Measurements from ENCODE around the gene PDE11A.
A peak's percentile ranks its signal among the peaks of the same experiment; 100 is the strongest.

Gene PDE11A

DNA sequence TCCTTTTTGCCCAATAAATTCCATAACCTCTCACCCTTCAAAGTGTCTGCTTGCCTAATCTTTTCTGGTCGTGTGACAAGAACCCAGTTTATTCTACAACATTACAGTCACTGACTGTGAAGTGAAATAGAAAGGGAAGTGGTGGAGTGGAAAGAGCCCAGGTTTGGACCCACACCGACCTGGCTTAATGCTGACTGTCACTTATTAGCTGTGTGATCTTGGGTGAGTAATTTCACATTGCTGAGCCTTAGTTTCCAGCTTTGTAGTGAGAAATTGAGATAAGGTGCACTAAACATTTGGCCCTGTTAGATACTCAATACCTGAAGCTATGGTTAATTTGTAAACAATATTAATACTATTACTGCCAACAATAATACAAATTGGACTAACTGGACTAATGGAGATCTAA, 388.9 kb downstream of the PDE11A start:
- no peak for DNase-seq

- DNase-seq = no peak
Observed at GRCh38 chr2:177682836-177683660, 389.5 kb downstream of the PDE11A start.

DNA sequence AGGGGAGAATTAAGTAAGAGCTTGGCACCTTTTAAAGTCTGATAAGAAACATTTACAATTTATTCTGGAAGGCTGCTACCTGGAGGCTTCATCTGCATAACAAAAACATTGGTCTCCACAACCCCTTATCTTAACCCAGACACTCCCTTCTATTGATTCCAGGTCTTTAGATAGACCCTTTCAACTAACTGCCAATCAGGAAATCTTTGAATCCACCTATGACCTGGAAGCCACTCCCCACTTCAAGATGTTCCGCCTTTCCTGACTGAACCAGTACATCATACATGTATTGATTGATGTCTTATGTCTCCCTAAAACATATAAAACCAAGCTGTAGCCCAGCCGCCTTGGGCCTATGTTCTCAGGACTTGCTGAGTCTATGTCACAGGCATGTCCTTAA, 390.6 kb downstream of the PDE11A start:
- DNase-seq = no peak

DNA sequence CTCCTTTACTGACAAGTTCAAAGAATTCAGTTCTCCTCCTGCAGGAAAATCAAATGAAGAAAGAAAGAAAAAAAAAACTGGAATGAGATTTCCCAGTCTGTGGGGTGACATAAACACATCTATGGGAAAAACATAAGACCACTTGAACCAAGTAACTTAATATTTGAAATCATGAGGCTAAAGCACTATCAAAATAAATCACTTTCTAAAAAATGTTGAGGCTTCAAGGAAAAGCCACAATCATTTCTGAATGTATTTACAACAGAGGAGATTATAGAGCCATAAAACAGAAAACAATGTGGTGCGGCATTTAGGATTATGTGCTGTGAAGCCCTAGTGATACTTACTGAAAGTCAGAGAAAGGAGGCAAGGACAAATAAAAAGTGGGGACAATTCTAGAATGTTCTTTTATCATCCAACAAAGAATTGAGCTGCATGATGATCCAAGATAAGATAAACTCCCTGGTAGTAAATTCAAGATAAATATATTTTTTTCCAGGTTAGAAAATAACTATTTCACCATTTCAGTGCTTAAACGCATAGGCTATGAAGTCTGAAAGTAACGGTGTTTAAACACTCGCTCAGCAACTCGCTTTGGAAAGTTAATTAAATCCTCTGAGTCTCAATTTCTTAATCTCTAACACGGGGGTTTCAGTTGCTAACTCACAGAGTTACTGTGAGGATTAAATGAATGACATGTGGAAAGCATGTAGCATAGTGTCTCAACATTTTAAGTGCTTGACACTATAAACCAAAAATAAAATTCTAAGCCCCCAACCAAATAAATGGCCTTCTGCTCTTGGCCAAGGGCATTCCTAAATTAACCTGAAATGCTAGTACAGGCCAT, 391.5 kb downstream of the PDE11A start:
- no peak for DNase-seq

- DNase-seq = no peak
Observed at GRCh38 chr2:177679611-177680605, 392.7 kb downstream of the PDE11A start.

DNA sequence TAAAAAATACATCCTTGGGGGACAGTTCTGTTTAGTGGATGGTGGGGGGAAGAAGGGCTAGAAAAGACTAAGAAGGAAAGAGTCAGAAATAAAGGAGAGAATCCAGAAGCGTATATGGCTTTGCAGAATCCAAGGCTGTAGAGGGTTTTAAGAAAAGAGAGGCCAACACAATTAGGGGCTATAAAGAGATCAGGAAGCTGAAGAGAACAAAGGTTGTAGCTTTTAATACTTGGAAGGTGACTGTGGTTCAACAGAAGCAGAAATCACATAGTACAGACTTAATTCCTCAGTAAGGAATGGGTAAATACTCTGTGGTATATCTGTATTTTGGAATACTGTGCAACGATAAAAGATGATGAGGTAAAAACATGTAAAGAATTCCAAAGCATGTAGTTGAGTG, 393.6 kb downstream of the PDE11A start:
- no peak for DNase-seq

- no peak for DNase-seq
Observed at GRCh38 chr2:177676636-177677035, 395.9 kb downstream of the PDE11A start.

DNA sequence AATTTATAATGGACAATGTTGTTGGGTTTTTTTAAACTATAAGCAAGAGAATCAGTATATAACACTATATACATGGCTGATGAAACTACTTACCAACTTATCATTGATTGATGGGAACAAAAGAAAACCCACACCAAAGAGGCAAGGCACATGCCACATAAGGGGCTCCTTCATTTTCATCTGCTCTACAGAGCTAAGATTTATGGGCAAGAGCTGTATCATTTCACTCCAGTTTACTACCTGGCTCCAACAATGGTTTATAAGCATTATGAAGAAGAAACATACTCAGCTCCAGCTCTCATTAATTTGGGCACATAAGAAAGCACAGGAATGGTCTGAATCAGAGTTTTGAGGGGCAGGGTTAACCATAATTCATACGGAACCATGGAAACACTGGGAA, 396.8 kb downstream of the PDE11A start:
- peak; percentile 69 for DNase-seq

DNA sequence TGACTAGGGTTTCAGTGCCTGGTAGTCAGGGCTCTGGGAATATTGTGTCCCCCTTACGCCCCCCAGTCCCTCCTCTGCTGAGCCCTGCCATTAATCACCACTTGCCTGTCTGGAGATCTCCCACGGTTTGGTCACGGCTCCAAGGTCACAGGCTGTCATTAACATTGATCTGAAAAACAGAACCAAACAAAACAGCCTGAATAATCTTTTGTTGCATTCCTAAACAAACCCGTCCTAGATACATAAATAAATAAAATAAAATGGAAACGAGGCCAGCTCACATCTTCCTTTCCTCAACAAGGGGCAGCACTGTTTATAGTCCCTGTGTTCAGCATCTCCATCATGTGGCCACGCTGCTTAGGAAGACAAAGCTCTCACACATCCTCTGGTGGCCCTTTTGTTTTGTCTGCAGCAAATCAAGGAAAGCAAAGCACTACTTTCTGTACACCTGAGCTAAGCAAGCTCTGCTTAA, 397.2 kb downstream of the PDE11A start:
- peak; percentile 80 for DNase-seq

GRCh38 chr2:177673602-177674595, 398.7 kb downstream of the PDE11A start:
- no peak for DNase-seq

DNA sequence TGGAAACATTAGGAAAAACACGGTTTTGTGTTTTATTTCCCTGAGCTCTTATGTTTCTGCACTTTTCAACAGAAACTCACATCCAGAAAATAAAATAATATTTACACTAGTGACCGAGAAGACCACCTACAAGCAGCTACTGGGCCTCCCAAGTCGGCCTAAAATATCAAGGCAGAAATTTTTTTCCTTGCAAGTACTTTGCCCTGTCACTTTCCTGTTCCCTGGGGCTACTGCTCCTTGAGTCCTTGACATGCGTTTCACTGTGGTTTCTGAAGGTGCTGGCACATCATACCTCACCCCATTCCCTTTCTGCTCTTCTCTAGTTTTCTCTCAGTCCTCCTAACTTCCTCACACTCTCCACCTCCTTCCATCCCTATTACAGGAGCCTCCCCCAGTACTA, 400.9 kb downstream of the PDE11A start:
- DNase-seq = no peak

- DNase-seq = no peak
Observed at GRCh38 chr2:177670791-177671535, 401.6 kb downstream of the PDE11A start.

- no peak for DNase-seq
Observed at GRCh38 chr2:177669625-177670330, 402.8 kb downstream of the PDE11A start.

DNA sequence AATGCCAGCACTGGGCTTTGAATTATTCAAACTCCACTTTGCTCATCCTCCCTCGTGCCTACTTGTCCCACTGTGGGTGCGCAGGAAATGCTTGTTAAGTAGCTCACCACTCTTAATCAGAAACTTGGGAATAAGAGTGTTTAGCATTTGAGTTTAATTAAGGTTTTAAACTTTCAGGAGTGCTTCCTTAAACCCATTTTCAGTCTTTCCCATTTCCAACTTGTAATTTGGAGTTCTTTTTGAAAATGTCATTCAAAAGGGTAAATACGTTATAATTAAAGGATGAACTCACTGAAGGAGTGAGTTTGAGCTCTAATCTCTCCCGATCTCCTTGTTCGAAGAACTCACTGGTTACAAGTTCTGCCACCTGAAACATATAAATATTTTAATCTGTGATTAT, 403.4 kb downstream of the PDE11A start:
- DNase-seq = no peak

- no peak for DNase-seq
Observed at GRCh38 chr2:177668617-177669016, 404.0 kb downstream of the PDE11A start.

DNA sequence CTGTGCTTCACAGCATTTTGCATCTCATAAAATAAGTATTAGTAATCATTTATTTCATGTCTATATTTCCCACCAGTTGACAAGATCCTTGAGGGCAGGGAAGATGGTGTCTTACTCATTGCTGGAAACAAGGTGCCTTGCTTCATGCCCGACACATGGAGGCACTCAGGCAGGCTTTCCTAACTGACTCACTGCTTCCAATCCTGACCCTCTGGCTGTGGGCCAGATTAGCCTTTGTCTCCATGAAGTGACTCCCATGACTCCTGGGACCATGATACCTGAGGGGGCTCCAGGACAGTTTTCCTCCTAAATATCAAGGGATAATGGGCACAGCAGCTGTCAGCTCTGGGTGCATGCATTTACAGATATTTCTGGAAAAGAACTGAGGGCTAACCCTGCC, 405.0 kb downstream of the PDE11A start:
- DNase-seq = no peak

DNA sequence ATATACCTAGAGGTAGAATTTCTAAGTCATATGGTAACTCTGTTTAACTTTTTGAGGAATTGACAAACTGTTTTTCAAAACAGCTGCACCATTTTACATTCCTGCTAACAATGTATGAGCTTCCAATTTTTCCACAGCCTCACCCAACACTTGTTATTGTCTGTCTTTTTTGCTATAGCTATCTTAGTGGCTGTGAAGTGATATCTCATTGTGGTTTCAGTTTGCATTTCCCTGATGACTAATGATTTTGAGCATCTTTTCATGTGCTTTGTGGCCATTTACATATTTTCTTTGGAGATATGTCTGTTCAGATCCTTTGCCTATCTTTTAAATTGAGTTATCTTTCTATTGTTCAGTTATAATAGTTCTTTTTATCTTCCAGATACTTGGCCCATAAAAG, 406.2 kb downstream of the PDE11A start:
- no peak for DNase-seq

DNA sequence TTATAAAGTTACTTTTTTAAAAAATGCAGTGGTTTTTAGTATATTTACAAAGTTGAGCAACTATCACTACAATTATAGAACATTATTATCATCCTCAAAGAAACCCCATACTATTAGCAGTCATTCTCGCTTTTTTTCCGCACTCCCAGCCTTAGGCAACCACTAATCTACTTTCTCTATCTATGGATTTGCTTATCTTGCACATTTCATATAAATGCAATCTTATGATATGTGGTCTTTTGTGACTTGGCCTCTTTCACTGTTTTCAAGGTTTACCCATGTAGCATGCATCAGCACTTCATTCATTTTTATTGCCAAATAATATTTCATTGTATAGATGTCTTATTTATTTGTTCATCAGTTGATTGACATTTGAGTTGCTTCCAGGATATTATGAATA, 406.6 kb downstream of the PDE11A start:
- DNase-seq = no peak

DNA sequence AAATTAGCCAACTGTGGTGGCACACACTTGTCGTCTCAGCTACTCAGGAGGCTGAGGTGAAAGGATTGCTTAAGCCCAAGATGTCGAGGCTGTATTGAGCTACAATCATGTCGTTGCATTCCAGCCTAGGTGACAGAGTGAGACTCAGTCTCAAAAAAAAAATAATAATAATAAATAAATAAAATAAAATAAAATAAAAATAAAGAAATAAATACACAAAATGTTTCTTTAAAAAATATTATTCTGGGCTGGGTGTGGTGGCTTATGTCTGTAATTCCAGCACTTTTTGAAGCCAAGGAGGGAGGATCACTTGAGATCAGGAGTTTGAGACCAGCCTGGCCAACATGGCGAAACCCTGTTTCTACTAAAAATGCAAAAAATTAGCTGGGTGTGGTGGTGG, 407.2 kb downstream of the PDE11A start:
- DNase-seq = no peak

DNA sequence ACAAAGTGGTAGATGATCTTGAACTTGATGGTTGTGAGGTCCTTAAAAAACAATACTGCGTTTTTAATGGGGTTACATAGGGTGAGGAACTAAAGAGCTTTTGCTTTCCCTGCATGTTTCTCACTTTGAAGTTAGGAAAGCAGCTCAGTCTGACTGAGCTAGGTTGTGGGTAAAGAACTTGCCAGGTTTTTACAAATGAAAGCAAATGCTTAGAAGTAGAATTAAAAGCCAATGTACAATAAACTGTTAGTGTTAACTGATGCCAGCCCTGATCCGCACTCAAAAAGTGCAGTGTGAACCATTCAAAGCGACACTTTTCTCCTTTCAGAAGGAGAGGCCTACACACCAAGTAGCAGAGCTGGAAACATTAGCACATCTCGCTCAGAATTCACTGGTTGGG, 409.7 kb downstream of the PDE11A start:
- no peak for DNase-seq

Measured in NCI-H2227 treated with DMSO at 0.1 percent for 48 hours (cell line).